HCT116 (cell line): ENCODE measurements around the gene NUP210. TPM values are rescaled to one million over a fixed set of nuclear protein-coding genes. Genes with fewer than 3 reads are reported as not detected.

Experiments used
- ATAC-seq: fragments of 200-7000 bp; cut with Tn5 transposase; 2 replicates; pipeline ENCODE4 v1.9.1; 2020; ENCODE audit warnings: mild to moderate bottlenecking, moderate library complexity
- BruUV-seq: library from RNA; stranded (reverse); fragments of 400-500 nt; replicated peaks from 2 replicates; lab custom pipeline; 2021; lab: Mats Ljungman, UMichigan
- CTCF ChIA-PET: fragments of 300-600 bp; sonication (Branson Sonifier 250); formaldehyde crosslinking; loops from one replicate; lab custom pipeline; 2021; ENCODE audit warnings: antibody characterized with exemption; lab: Charles Lee
- POLR2A ChIA-PET: fragments of 300-600, 350-600 bp; sonication (Branson Sonifier 250); formaldehyde crosslinking; loops from one replicate; lab custom pipeline; 2021; ENCODE audit warnings: antibody characterized with exemption; lab: Charles Lee
- RAD21 ChIA-PET, 2 experiments: fragments of 300-600 bp; sonication (Branson Sonifier 250); formaldehyde crosslinking; loops; one replicate each; lab custom pipeline; 2023; ENCODE audit warnings: low total read pairs in 2 of 2; ENCODE audit not compliant: uncharacterized antibody in 2 of 2, unreplicated experiment in 2 of 2, low non-redundant PET in 1 of 2; lab: Charles Lee
- DNase-seq: peaks from one replicate; pipeline ENCODE4 v3.0.0-alpha.2; 2010; ENCODE audit warnings: low read depth, low spot score
- H2AFZ ChIP-seq: fragments of 200-600 bp; shearing (Covaris generic), sonication (generic); 2 replicates; pipeline ENCODE4 v1.6.1; 2017; ENCODE audit warnings: low read depth, mixed run types, mixed read lengths, antibody characterized with exemption, low read length; ENCODE audit not compliant: poor library complexity, severe bottlenecking
- H3K27ac ChIP-seq: 2 replicates; pipeline ENCODE4 v1.5.1; 2012; ENCODE audit warnings: low read depth, low read length
- H3K27me3 ChIP-seq: fragments of 200-600 bp; sonication (generic); 2 replicates; pipeline ENCODE4 v1.6.1; 2016; ENCODE audit warnings: mixed run types, low read length, mixed read lengths; ENCODE audit not compliant: insufficient read depth
- H3K36me3 ChIP-seq, 2 experiments: fragments of 200-500 bp in 1 of 2; fragments of 200-600 bp in 1 of 2; sonication (Bioruptor generic) in 1 of 2; sonication (generic) in 1 of 2; 2 replicates each; pipeline versions ENCODE4 v1.5.1 to v1.6.1; 2014 to 2016; ENCODE audit warnings: low read length in 2 of 2, inconsistent platforms in 1 of 2, mixed read lengths in 1 of 2, mixed run types in 1 of 2; ENCODE audit not compliant: insufficient read depth in 2 of 2, control insufficient read depth in 1 of 2
- H3K4me1 ChIP-seq, 2 experiments: fragments of 200-600 bp in 1 of 2; sonication (generic) in 1 of 2; 2 replicates each; pipeline versions ENCODE4 v1.5.1 to v1.6.1; 2012 to 2017; ENCODE audit warnings: low read length in 2 of 2, inconsistent platforms in 1 of 2, mild to moderate bottlenecking in 1 of 2, mixed read lengths in 1 of 2, mixed run types in 1 of 2, moderate library complexity in 1 of 2; ENCODE audit not compliant: insufficient read depth in 2 of 2, control insufficient read depth in 1 of 2
- H3K4me2 ChIP-seq: fragments of 200-600 bp; sonication (generic); 2 replicates; pipeline ENCODE4 v1.6.1; 2017; ENCODE audit warnings: mixed run types, low read length, mixed read lengths
- H3K4me3 ChIP-seq, 2 experiments: fragments of 200-600 bp in 1 of 2; sonication (generic) in 1 of 2; replicated peaks in 1 of 2; 2 replicates each; pipeline ENCODE4 v1.5.1; 2011 to 2016; ENCODE audit warnings: low read length in 2 of 2, control low read depth in 1 of 2, low read depth in 1 of 2, mild to moderate bottlenecking in 1 of 2, mixed read lengths in 1 of 2, mixed run types in 1 of 2
- H3K79me2 ChIP-seq: fragments of 200-600 bp; sonication (generic); 2 replicates; pipeline ENCODE4 v1.6.1; 2017; ENCODE audit warnings: mild to moderate bottlenecking, mixed run types, low read length, moderate library complexity, mixed read lengths; ENCODE audit not compliant: insufficient read depth
- H3K9ac ChIP-seq: fragments of 200-600 bp; sonication (generic); 2 replicates; pipeline ENCODE4 v1.6.1; 2016; ENCODE audit warnings: low read length, mixed read lengths
- H3K9me2 ChIP-seq: fragments of 200-600 bp; sonication (generic), shearing (Covaris generic); 2 replicates; pipeline ENCODE4 v1.6.1; 2017; ENCODE audit warnings: mixed run types, mild to moderate bottlenecking, moderate library complexity; ENCODE audit not compliant: insufficient read depth
- H3K9me3 ChIP-seq, 2 experiments: fragments of 200-500 bp in 1 of 2; fragments of 200-600 bp in 1 of 2; sonication (Bioruptor generic) in 1 of 2; sonication (generic) in 1 of 2; 2 replicates each; pipeline ENCODE4 v1.6.1; 2014 to 2017; ENCODE audit warnings: low read length in 2 of 2, mixed read lengths in 2 of 2, inconsistent platforms in 1 of 2, low read depth in 1 of 2, mild to moderate bottlenecking in 1 of 2, mixed run types in 1 of 2, moderate library complexity in 1 of 2; ENCODE audit not compliant: control insufficient read depth in 1 of 2, insufficient read depth in 1 of 2
- H4K20me1 ChIP-seq: fragments of 200-600 bp; sonication (generic), shearing (Covaris generic); 2 replicates; pipeline ENCODE4 v1.6.1; 2017; ENCODE audit warnings: mixed run types, mild to moderate bottlenecking, moderate library complexity; ENCODE audit not compliant: insufficient read depth
- CEBPB ChIP-seq: IDR thresholded peaks from 2 replicates; pipeline ENCODE4 v1.6.1; 2012; ENCODE audit warnings: low read depth
- EGR1 ChIP-seq: IDR thresholded peaks from 2 replicates; pipeline ENCODE4 v1.6.1; 2012; ENCODE audit warnings: low read depth
- EZH2phosphoT487 ChIP-seq: fragments of 200-600 bp; IDR thresholded peaks from 2 replicates; pipeline ENCODE4 v1.6.1; 2018; ENCODE audit warnings: antibody characterized with exemption, borderline replicate concordance
- JUND ChIP-seq: IDR thresholded peaks from 2 replicates; pipeline ENCODE4 v1.6.1; 2012
- POLR2AphosphoS5 ChIP-seq: IDR thresholded peaks from 2 replicates; pipeline ENCODE4 v1.6.1; 2011; ENCODE audit warnings: mild to moderate bottlenecking, low read depth, low read length, moderate library complexity
- RAD21 ChIP-seq: IDR thresholded peaks from 2 replicates; pipeline ENCODE4 v1.6.1; 2012; ENCODE audit warnings: low read depth, mild to moderate bottlenecking
- REST ChIP-seq: IDR thresholded peaks from 2 replicates; pipeline ENCODE4 v1.6.1; 2012; ENCODE audit warnings: low read depth
- TCF7L2 ChIP-seq: IDR thresholded peaks from 2 replicates; pipeline ENCODE4 v1.7.0; 2011; ENCODE audit warnings: borderline replicate concordance, inconsistent platforms; ENCODE audit not compliant: insufficient read depth, insufficient read length; ENCODE audit errors: extremely low read depth
- ZNF274 ChIP-seq: fragments of 200-500 bp; sonication (Bioruptor generic); IDR thresholded peaks from 2 replicates; pipeline ENCODE4 v1.6.1; 2014; ENCODE audit warnings: mild to moderate bottlenecking, low read depth, low read length, inconsistent platforms
- intact Hi-C: fragments of 100-400 bp; cut with micrococcal nuclease; formaldehyde crosslinking; loops from 2 replicates; pipeline ENCODE4 v1.10.0; 2022
- total RNA-seq: library from RNA; stranded (reverse); gene quantifications from one replicate; pipeline ENCODE4 v1.2.1, GENCODE V29; 2021; ENCODE audit not compliant: unreplicated experiment

The NUP210 gene
- total RNA-seq, 1 experiment from 2014 or later = 74.9 TPM

- ChIA-PET CTCF (no interaction called here), RAD21 (no interaction called here), POLR2A (no interaction called here)
- Histone ChIP-seq H3K27ac (no peak overlapping the region), H3K4me1 (peaks cover 0 to 7% of the 10 kb centered on the region in 2 experiments; a peak in 1 of 4 replicates), H3K79me2 (no peaks in the 10 kb centered on the region), H3K27me3 (no peaks in the 10 kb centered on the region), H3K4me3 (no peak overlapping the region), H4K20me1 (no peaks in the 10 kb centered on the region), H2AFZ (no peak overlapping the region), H3K9me3 (no peaks in the 10 kb centered on the region), H3K4me2 (no peak overlapping the region), H3K9me2 (no peaks in the 10 kb centered on the region), H3K9ac (no peak overlapping the region), H3K36me3 (peaks cover 27 to 30% of the 10 kb centered on the region in 2 experiments; a peak in 3 of 4 replicates)
- no peak for TF ChIP-seq JUND
- no peak for TF ChIP-seq EGR1
- TF ChIP-seq CEBPB = no peak
- TF ChIP-seq POLR2AphosphoS5 = no peak
- TF ChIP-seq RAD21 = no peak
- TF ChIP-seq EZH2phosphoT487 = no peak
- TF ChIP-seq TCF7L2 = no peak
- TF ChIP-seq ZNF274 = no peak
- no peak for TF ChIP-seq REST
- BruUV-seq = no TSS peak
- intact Hi-C loops = no loop called here
- DNase-seq (no peak), ATAC-seq (no peak)
These were observed 63.0 kb downstream of the NUP210 start for GRCh38 chr3:13357074-13357473.
